NCI-H460 (cell line): ENCODE data around the gene SPEG. TPM values are rescaled to one million over a fixed set of nuclear protein-coding genes. Genes with fewer than 3 reads are reported as not detected.
A peak's percentile ranks its signal among the peaks of the same experiment; 100 is the strongest.

ENCODE experiments used
- DNase-seq: peaks from one replicate; pipeline ENCODE4 v3.0.0-alpha.2; 2016; ENCODE audit warnings: low read depth; ENCODE audit errors: extremely low read depth
- total RNA-seq: library from RNA; depleted of rRNA; stranded (reverse); fragments of >200 nt; shearing (Covaris generic); gene quantifications from 2 replicates; pipeline ENCODE4 v1.2.3, GENCODE V29; 2014

The SPEG gene
- total RNA-seq, 1 experiment from 2014 or later, result 0.99 TPM

DNA sequence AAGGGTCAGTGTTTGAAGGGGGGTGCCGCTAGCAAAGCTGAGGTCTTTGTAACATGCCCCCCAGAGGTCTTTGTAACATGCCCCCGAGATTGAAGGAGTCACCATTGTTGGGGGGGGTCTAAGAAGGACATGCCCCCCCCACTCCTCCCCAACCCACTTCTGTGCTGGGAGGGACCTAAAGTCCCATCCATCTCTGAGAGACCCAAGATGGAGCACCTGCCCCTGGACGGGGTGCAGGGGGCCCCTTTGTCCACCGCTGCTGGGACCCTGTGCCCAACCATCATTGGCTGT is 73.7 kb downstream of the SPEG start:
- DNase-seq, result no peak

- no peak for DNase-seq
These were observed 74.5 kb downstream of the SPEG start for GRCh38 chr2:219508971-219509779.

- DNase-seq, result peak; percentile 56
These were observed 75.3 kb downstream of the SPEG start for GRCh38 chr2:219509780-219510511.

DNA sequence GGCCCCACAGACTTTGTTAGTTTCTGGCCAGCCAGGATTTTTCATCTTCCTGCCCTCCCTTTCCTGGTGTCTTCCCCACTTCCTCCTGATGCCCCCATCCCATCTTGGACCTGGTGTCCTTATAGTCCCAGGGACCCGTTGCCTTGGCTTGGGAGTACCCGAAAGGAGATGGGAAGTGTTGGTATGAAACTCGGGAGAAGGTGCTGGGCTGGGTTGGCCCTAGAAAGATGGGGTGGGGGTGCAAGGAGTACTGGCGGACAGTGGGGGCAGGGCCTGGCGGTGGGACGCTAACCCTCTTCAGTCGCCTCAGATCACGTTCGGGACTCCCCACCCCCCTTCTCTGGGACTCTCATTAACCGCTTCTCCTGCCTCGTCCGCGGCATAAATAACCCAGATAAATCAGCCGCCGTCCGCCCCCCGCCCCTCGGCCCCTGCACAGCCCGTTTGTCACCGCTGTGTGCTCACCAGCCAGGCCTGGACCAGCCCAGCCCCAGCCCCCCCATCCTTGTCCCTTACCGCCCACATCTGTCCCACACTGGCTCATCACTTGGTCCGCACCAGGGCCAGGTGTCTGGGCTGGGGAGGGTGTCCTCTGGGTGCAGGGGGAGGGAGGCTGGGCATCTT is 76.0 kb downstream of the SPEG start:
- no peak for DNase-seq

DNA sequence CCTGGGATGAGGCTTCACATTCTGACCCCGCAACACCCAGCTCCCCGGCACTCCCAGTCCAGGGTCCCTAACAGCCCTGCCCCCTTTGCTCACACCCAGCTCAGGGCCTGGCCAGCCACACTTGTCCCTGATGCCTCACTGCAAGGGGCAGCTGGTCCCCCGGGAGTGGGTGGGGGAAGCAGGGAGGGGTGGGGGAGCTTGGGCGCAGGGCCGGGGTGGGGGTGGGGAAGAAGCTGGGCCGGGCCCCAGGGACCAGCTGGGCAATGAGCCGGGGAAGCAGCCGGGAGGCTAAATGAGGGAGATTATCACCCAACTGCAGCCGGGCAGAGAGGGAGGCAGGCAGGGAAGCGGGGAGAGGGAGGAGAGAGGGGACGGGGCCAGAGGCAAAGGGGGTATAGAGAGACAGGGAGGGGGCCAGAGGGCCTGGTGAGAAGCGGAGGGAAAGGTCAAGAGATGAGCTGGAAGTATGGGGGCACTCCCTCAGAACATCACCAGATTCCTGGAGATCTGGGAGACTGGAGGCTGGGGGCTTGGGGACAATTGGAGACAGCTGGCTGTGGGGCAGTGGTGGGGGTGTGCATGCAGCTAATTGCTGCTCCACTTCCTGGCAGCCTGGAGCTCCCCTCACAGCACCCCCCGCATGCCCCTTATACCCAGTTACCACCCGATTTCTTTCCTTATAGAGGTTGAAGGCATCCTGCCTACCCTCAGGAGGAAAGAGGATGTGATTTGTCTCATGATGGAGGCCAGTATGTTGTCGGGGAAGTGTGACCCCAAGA is 77.1 kb downstream of the SPEG start:
- no peak for DNase-seq

DNA sequence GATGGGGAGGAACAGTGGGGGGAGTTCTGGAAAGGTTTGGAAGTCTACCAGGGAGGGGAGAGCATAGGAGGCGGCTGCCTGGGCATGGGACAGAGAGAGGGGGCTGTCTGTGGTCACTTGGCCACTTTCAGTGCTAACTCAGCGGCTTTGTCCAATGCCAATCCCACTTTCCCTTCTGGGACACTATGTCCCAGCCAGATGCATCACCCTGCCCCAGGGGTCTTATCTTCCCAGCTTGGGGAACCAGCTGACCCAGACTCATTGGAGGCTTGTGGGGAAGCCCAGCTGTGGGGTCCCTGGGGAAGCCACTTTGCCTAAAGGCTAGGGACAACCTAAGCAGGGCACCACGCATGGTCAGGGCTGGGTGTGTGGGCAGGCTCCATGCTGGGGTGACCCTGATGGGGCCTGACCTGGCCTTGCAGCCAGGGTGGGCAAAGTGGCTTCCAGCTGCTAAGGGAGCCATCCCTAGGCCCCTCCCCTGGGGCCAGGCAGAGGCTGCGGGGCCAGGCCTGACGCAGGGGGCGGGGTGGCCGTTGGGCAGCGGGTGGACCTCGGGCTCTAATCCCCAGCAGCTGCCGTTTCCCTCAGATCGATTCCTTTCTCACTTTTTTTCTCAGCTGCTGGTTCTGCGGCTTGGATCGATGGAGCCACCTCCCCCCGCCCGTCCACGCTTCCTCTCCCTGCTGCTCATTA is 78.0 kb downstream of the SPEG start:
- DNase-seq, result no peak

GRCh38 chr2:219513787-219514186 is 79.1 kb downstream of the SPEG start:
- no peak for DNase-seq

DNA sequence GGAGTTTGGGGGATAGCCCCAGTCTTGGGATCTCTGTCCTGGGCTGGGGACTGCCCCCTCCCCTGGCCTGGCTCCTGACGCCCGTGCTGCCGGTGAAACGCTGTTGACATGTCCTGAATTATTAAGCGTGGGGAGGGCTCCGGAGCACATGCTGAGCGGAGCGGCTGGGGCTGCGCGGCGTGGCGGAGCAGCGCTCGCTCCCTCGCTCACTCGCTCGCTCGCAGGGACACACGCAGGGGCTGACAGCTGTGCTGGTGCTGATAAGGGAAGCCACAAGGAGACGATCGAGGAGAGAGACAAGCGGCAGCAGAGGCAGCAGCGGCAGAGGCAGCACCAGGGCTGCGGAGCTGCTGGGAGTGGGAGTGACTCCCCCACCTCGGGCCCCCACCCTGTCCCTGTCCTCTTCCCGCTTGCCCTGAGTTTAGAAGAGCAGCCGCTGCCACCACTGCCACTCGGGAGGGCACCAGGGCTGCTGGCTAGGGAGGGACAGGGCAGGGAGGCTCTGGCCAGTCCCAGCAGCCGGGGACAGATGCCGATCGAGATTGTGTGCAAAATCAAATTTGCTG is 79.6 kb downstream of the SPEG start, which contains the start of gene ASIC4:
TSS of gene ASIC4 (plus strand) at position 287 of the 566 bp plus-strand sequence. CDS start at position 530, 243 bp downstream.
- DNase-seq, result no peak

GRCh38 chr2:219514836-219515235 is 80.2 kb downstream of the SPEG start:
- DNase-seq, result no peak

DNA sequence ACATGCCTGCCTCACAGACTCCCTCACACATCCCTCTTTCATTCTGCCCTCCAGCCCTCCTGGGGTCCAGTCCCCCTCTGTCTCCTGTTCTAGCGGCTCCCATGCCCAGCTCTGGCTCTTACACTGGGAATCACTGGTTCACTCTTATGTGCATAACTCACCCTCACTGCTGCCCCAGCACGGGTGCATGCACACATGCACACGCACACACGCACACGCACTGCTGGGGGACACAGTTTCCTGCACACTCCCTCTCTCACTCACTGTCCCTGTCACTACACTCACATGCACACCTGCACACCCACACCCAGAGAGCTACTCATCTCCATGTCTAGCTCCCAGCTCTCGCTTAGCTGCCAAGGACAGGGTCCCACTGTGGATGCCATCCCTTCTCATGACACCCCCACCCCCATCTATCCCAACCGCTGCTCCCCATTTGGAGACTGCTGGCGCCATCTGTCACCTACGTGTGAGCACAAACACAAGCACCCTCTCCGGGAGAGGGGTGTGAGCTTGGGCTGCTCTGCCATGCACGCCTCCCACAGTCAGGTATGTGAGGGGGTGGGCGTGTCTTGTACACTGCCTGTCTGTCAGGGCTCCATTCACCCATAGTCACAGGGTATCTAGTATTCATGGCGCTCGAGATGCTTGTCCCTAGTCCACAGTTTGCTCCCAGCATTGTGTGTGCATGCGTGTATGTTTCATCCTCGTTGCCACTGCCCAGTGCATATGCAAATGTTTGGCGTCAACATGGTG is 81.4 kb downstream of the SPEG start:
- no peak for DNase-seq

DNA sequence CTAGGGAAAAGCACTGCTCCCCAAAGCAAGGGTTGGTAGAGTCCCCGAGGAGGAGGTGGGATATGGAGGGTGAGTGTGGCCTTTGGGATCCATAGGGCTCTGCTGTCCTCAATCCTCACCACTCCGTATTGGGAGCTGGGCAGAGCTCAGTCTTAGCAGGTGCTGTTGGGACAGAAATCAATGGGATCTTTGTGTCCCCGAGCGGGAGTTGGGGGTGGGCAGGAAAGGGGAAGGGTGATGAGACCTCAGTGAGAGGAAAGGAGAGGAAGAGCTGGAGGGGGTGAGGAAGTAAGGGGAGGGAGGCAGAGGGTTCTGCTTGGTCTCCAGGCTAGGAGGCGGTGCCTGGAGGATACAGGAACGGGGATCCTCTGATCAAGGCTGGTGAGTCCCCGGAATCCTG is 82.2 kb downstream of the SPEG start:
- DNase-seq, result no peak

GRCh38 chr2:219517954-219518778 is 83.5 kb downstream of the SPEG start:
- DNase-seq, result no peak

- no peak for DNase-seq
These were observed 84.9 kb downstream of the SPEG start for GRCh38 chr2:219519526-219519916.

DNA sequence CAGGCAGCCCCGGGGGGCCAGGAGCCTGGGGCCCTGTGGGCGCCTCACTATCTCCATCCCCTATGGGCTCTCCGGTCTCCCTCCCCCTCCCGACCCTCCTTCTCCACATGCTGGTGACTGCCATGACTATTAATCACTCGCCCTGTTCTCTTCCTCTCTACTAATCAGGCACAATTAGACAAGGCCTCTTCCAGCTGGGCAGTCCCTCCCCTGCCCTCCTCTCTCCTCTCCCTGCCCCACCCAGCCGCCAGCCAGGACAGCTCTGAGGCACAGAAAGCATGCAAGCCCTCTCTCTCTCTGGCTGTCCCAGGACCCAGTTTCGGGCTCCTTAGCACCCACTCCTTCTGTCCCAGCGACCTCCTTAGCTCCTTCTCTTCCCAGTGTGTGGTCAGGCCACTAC is 85.4 kb downstream of the SPEG start:
- DNase-seq, result no peak

DNA sequence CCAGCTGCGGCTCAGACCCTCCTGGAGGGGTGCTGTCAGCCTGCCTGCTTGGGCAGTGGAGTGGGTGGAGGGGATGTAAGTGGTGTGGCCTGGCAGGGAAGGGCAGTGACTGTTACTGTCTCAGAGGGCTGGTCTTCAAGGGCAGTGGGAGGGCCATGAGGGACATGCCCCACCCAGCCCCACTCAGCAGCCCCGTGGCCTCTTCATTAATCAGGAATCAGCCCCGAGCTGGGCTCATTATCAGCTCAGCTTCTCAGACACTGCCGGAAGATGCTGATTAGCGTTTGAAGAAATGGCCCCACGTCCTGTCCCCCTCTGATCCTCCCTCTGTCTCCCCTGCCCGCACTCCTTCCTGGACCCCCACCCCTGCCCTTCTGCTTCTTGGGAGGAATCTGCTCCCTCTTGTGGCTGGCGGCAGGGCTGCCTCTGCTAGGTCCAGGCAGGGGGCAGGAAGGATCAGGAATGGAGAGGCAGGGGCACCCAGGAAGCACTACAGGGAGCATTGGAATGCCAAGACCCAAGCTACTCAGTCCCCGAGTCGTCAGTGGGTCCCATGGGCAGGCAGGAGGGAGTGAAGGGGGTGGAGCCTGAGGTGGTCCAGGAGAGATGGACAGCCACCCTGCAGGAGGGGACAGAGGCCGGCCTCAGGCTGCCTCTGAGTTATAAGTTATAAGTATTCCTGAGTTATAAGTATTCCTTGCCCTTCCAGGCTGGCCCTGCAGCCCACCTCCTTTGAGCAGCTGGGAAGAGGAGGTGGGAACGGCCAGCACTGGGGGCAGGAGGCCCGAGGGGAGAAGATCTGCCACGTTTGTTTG is 86.6 kb downstream of the SPEG start:
- peak; percentile 36 for DNase-seq

GRCh38 chr2:219522111-219523030 is 87.7 kb downstream of the SPEG start:
- DNase-seq, result no peak
